AG20443 (cell line): ENCODE measurements around the gene HAUS5.

Source experiments
- DNase-seq: peaks from one replicate; pipeline ENCODE4 v3.0.0; 2012; ENCODE audit warnings: low spot score, mixed read lengths

HAUS5 gene

DNA sequence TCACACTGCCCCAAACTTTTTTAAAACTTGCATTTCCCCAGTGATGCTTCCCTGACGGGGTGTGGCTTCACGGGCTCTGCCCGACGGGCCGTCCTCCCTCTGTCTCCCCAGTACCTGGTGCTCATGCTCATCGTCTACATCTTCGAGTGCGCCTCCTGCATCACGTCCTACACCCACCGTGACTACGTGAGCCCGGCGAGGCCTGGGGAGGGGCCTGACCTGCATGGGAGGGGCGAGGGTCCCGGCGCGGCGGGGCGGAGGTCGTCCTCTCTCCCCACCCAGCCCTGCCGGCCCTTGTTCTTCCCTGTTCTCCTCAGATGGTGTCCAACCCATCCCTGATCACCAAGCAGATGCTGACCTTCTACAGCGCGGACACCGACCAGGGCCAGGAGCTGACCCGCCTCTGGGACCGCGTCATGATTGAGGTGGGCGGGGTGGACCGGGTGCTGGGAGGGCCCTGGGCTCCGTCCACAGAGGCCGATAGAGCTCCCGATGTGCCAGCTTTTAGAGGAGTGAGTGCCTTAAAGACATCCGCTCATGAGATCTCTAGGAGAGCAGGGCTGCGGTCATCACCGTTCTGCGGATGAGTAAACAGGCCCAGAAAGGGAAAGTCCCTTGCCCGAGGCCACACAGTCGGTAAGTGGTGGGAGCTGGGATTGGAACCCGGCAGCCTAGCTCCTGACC, 60.7 kb downstream of the HAUS5 start:
- peak; percentile 92 for DNase-seq
